HEK293 (cell line): ENCODE data around the gene LBX2.

Experiments
- CTCF ChIA-PET: fragments of 350-600 bp; formaldehyde crosslinking; extraction: SDS; loops from one replicate; lab custom pipeline; 2021; ENCODE audit warnings: antibody characterized with exemption; lab: Yijun Ruan, JAX
- POLR2A ChIA-PET: fragments of 300-600 bp; formaldehyde crosslinking; extraction: SDS; loops from one replicate; lab custom pipeline; 2020; ENCODE audit warnings: antibody characterized with exemption, inconsistent platforms; lab: Yijun Ruan, JAX
- H3K27ac ChIP-seq: fragments of 200-500 bp; sonication (Bioruptor generic); 2 replicates; pipeline ENCODE4 v1.5.1; 2014; ENCODE audit warnings: low read depth, low read length, control low read depth, inconsistent platforms; ENCODE audit errors: extremely low read depth
- H3K36me3 ChIP-seq, 2 experiments: fragments of 200-500 bp in 1 of 2; sonication (Bioruptor generic) in 1 of 2; 1 replicate in 1 of 2; 2 replicates in 1 of 2; pipeline ENCODE4 v1.5.1; 2014 to 2017; ENCODE audit warnings: inconsistent platforms in 2 of 2, low read length in 2 of 2; ENCODE audit not compliant: control insufficient read depth in 2 of 2, insufficient read depth in 1 of 2
- H3K4me1 ChIP-seq: fragments of 200-500 bp; sonication (Bioruptor generic); 2 replicates; pipeline ENCODE4 v1.5.1; 2014; ENCODE audit warnings: mild to moderate bottlenecking, low read length, inconsistent platforms; ENCODE audit not compliant: control insufficient read depth, insufficient read depth
- H3K4me3 ChIP-seq: 2 replicates; pipeline ENCODE4 v1.5.1; 2011; ENCODE audit warnings: low read depth, mild to moderate bottlenecking, control low read depth, low read length, moderate library complexity
- H3K9me3 ChIP-seq: fragments of 200-500 bp; sonication (Bioruptor generic); 2 replicates; pipeline ENCODE4 v1.5.1; 2014; ENCODE audit warnings: low read depth, low read length, inconsistent platforms; ENCODE audit not compliant: control insufficient read depth, insufficient read depth
- BCL6B ChIP-seq: fragments of 450-650 bp; formaldehyde crosslinking; IDR thresholded peaks from 2 replicates; pipeline ENCODE4 v1.5.1; 2017; ENCODE audit warnings: missing biosample characterization, missing genetic modification characterization
- HIC1 ChIP-seq: fragments of 450-650 bp; formaldehyde crosslinking; IDR thresholded peaks from 2 replicates; pipeline ENCODE4 v1.5.1; 2016; ENCODE audit warnings: missing biosample characterization, missing genetic modification characterization
- SCRT2 ChIP-seq: fragments of 450-650 bp; formaldehyde crosslinking; IDR thresholded peaks from 2 replicates; pipeline ENCODE4 v1.5.1; 2016; ENCODE audit warnings: missing biosample characterization, missing genetic modification characterization
- ZFP41 ChIP-seq: fragments of 450-650 bp; formaldehyde crosslinking; IDR thresholded peaks from 2 replicates; pipeline ENCODE4 v1.5.1; 2016; ENCODE audit warnings: missing biosample characterization, missing genetic modification characterization, borderline replicate concordance
- ZFP69B ChIP-seq: fragments of 450-650 bp; formaldehyde crosslinking; IDR thresholded peaks from 2 replicates; pipeline ENCODE4 v1.5.1; 2016; ENCODE audit warnings: missing biosample characterization, missing genetic modification characterization
- ZNF211 ChIP-seq: fragments of 450-650 bp; formaldehyde crosslinking; IDR thresholded peaks from 2 replicates; pipeline ENCODE4 v1.5.1; 2016; ENCODE audit warnings: low read depth, missing biosample characterization, missing genetic modification characterization
- ZNF398 ChIP-seq: fragments of 450-650 bp; formaldehyde crosslinking; IDR thresholded peaks from 2 replicates; pipeline ENCODE4 v1.5.1; 2017; ENCODE audit warnings: missing biosample characterization, missing genetic modification characterization
- ZNF426 ChIP-seq: fragments of 450-650 bp; formaldehyde crosslinking; IDR thresholded peaks from 2 replicates; pipeline ENCODE4 v1.5.1; 2017; ENCODE audit warnings: missing biosample characterization, missing genetic modification characterization, mild to moderate bottlenecking, inconsistent platforms, moderate library complexity
- ZNF514 ChIP-seq: fragments of 450-650 bp; formaldehyde crosslinking; IDR thresholded peaks from 2 replicates; pipeline ENCODE4 v1.5.1; 2016; ENCODE audit warnings: missing biosample characterization, missing genetic modification characterization
- ZNF560 ChIP-seq: fragments of 450-650 bp; formaldehyde crosslinking; IDR thresholded peaks from 2 replicates; pipeline ENCODE4 v1.5.1; 2017; ENCODE audit warnings: missing biosample characterization, missing genetic modification characterization, borderline replicate concordance
- ZNF561 ChIP-seq: fragments of 450-650 bp; IDR thresholded peaks from 2 replicates; pipeline ENCODE4 v1.5.1; 2018; ENCODE audit warnings: missing biosample characterization, missing genetic modification characterization, borderline replicate concordance
- ZNF580 ChIP-seq: fragments of 450-650 bp; formaldehyde crosslinking; IDR thresholded peaks from 2 replicates; pipeline ENCODE4 v1.5.1; 2016; ENCODE audit warnings: missing biosample characterization, missing genetic modification characterization
- ZNF610 ChIP-seq: fragments of 450-650 bp; formaldehyde crosslinking; IDR thresholded peaks from 2 replicates; pipeline ENCODE4 v1.5.1; 2016; ENCODE audit warnings: missing biosample characterization, missing genetic modification characterization, borderline replicate concordance
- ZNF639 ChIP-seq: fragments of 450-650 bp; formaldehyde crosslinking; IDR thresholded peaks from 2 replicates; pipeline ENCODE4 v1.5.1; 2016; ENCODE audit warnings: missing biosample characterization, missing genetic modification characterization
- ZXDB ChIP-seq: fragments of 450-650 bp; formaldehyde crosslinking; IDR thresholded peaks from 2 replicates; pipeline ENCODE4 v1.5.1; 2016; ENCODE audit warnings: missing biosample characterization, missing genetic modification characterization
- TF ChIP-seq, protein P1 (sequence below): fragments of 450-650 bp; formaldehyde crosslinking; IDR thresholded peaks from 2 replicates; pipeline ENCODE4 v1.5.1; 2017; ENCODE audit warnings: missing biosample characterization, missing genetic modification characterization
- TF ChIP-seq, protein P2 (sequence below): fragments of 450-650 bp; formaldehyde crosslinking; IDR thresholded peaks from 2 replicates; pipeline ENCODE4 v1.5.1; 2016; ENCODE audit warnings: missing biosample characterization, missing genetic modification characterization, borderline replicate concordance

Gene LBX2

DNA sequence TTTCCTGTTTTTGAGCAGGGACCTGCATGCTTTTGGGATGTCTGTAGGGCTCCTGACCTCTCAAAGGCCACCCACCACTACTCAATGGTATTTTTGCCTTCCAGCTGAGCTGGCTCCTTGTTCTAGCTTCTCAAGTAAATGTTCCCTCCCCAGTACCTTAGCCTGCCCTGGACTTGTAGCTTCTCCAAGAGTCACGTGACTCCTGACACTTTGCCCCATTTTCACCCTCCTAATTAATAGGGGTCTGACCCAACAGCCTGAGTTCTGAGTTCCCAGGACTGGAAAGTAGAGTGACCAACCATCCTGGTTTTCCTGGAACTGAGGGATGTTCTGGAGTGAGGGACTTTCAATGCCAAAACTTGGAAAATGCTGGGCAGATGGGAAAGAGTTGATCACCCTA lies 4.0 kb downstream of the LBX2 start (continued):
- TF ChIP-seq ZNF580 (tag by site-specific recombination), result no peak
- no peak for TF ChIP-seq ZNF561 (tag by site-specific recombination)
- TF ChIP-seq, protein P1, sequence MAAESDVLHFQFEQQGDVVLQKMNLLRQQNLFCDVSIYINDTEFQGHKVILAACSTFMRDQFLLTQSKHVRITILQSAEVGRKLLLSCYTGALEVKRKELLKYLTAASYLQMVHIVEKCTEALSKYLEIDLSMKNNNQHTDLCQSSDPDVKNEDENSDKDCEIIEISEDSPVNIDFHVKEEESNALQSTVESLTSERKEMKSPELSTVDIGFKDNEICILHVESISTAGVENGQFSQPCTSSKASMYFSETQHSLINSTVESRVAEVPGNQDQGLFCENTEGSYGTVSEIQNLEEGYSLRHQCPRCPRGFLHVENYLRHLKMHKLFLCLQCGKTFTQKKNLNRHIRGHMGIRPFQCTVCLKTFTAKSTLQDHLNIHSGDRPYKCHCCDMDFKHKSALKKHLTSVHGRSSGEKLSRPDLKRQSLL, result no peak
- TF ChIP-seq, all 188 proteins: peak for 0

GRCh38 chr2:74493546-74493945 lies 5.9 kb downstream of the LBX2 start:
- no peaks in the 10 kb centered on the region for H3K4me1 ChIP-seq
- ChIA-PET CTCF (interaction anchor here (0.7 to 2.7 kb wide), 3 partner anchors 13 to 246 kb away, joined by 3 to 16 read pairs (median 3); no protein-coding TSS in a partner anchor), POLR2A (interaction anchor here (1.3 kb wide), 1 partner anchor 13 kb away, joined by 5 read pairs; the partner anchor contains the start of gene PCGF1)
- H3K27ac ChIP-seq, result no peak overlapping the region
- H3K9me3 ChIP-seq, result no peaks in the 10 kb centered on the region
- no peak for TF ChIP-seq ZNF211
- peaks cover 0 to 55% of the 10 kb centered on the region in 2 experiments; a peak in 2 of 3 replicates for H3K36me3 ChIP-seq
- H3K4me3 ChIP-seq, result no peak overlapping the region

DNA sequence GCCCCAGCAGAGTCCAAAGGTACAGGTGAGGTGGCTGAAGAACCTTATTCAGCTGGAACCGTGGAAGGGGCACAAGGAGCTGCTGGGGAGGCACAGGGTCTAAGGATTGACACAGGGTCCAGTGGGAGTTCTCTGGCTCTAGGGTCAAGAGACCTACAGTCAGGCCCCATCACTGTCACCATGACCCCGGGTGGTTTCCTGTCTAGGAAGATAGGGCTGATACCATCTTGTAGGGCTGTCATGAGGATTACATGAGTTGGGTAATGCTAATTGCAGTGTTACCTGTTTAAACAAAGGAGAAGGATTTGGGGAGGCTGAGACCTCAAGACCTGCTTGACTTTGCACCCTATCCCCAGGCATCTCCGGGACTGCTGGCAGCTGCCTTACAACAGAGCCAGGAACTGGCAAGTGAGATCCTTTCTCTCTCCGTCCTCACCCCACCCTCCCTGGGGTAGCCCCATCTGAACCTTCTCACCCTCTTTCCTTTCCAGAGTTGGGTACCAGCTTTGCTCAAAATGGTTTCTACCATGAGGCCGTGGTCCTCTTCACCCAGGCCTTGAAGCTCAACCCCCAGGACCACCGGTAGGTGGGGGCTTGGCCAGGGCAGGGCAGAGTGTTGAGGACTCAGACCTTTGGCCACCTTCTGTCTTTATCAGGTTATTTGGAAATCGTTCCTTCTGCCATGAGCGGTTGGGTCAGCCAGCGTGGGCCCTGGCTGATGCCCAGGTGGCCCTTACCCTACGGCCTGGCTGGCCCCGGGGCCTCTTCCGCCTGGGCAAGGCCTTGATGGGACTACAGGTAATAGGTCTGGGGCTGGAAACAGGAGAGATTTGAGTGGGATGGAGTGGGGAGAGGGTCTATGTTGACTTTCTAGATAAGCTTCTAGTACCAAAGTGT lies 7.5 kb downstream of the LBX2 start:
- no peaks in the 10 kb centered on the region for H3K4me1 ChIP-seq
- no peak overlapping the region for H3K27ac ChIP-seq
- no peak for TF ChIP-seq BCL6B (tag by site-specific recombination)
- TF ChIP-seq, protein P2, sequence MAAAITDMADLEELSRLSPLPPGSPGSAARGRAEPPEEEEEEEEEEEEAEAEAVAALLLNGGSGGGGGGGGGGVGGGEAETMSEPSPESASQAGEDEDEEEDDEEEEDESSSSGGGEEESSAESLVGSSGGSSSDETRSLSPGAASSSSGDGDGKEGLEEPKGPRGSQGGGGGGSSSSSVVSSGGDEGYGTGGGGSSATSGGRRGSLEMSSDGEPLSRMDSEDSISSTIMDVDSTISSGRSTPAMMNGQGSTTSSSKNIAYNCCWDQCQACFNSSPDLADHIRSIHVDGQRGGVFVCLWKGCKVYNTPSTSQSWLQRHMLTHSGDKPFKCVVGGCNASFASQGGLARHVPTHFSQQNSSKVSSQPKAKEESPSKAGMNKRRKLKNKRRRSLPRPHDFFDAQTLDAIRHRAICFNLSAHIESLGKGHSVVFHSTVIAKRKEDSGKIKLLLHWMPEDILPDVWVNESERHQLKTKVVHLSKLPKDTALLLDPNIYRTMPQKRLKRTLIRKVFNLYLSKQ (tag by site-specific recombination), result no peak
- TF ChIP-seq ZFP41 (tag by site-specific recombination), result no peak
- no peak for TF ChIP-seq ZNF514 (tag by site-specific recombination)
- TF ChIP-seq ZNF398 (tag by site-specific recombination), result no peak
- H3K4me3 ChIP-seq, result no peak overlapping the region
- no peaks in the 10 kb centered on the region for H3K9me3 ChIP-seq
- peaks cover 2 to 62% of the 10 kb centered on the region in 2 experiments; a peak in 2 of 3 replicates for H3K36me3 ChIP-seq
- ChIA-PET POLR2A (no interaction called here), CTCF (interaction anchor here (0.7 to 2.7 kb wide), 3 partner anchors 10 to 95 kb away, joined by 3 to 16 read pairs (median 3); no protein-coding TSS in a partner anchor)

DNA sequence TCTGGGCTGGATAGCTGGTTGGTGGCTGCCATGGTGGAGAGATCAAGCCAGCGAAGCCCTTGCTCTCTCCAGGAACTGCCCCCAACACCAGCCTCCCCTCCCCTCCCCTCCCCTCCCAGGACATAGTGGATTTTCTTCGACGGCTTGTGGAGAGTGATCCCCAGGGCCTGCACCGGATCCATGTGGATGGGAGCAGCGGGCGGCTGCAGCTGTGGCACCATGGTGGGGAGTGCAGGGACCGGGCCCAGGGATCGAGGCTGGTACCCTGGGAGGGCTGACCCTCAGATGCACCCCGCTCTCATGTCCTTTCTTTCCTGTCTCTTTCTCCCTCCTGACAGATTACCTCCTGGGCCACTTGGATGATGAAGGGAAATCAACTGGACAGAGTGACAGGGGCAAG lies 9.5 kb downstream of the LBX2 start:
- CTCF ChIA-PET, result interaction anchor here (0.8 to 1.5 kb wide), 3 partner anchors 14 to 665 kb away, joined by 3 read pairs; no protein-coding TSS in a partner anchor
- POLR2A ChIA-PET, result interaction anchor here (1.5 kb wide), 1 partner anchor 50 kb away, joined by 3 read pairs; no protein-coding TSS in a partner anchor
- Histone ChIP-seq H3K9me3 (no peaks in the 10 kb centered on the region), H3K4me1 (no peaks in the 10 kb centered on the region), H3K27ac (no peak overlapping the region), H3K36me3 (peaks cover 17 to 75% of the 10 kb centered on the region in 2 experiments; a peak in 2 of 3 replicates), H3K4me3 (no peak overlapping the region)
- no peak for TF ChIP-seq ZNF560 (tag by site-specific recombination)
- TF ChIP-seq ZNF426 (tag by site-specific recombination), result no peak
- no peak for TF ChIP-seq ZXDB
- TF ChIP-seq ZNF610 (tag by site-specific recombination), result no peak
- TF ChIP-seq HIC1 (tag by site-specific recombination), result no peak
- no peak for TF ChIP-seq SCRT2 (tag by site-specific recombination)
- TF ChIP-seq ZNF639 (tag by site-specific recombination), result no peak
- no peak for TF ChIP-seq ZFP69B (tag by site-specific recombination)
